Measurements from ENCODE around the gene PRCP.
"Not testable (repeated sequence)": the region's sequence is repeated elsewhere in the genome, so short reads cannot be mapped to it uniquely, and the experiment has no call there.

The PRCP gene

GRCh38 chr11:82930229-82930628 lies 30.0 kb upstream of the PRCP start:
- H3K79me2 ChIP-seq (ENCODE audit: control insufficient read depth, insufficient read depth, low read length), result no peaks in the 10 kb centered on the region
- H3K23ac ChIP-seq (ENCODE audit: low read length), result no peak overlapping the region
- H2BK15ac ChIP-seq (replicated peaks; ENCODE audit: low read depth), result no peak overlapping the region
- H4K5ac ChIP-seq (ENCODE audit: low read length), result no peak overlapping the region
- H3K4me3 ChIP-seq (ENCODE audit: low read length), result no peak overlapping the region
- no peak for DNase-seq
- no peak overlapping the region for H4K8ac ChIP-seq (ENCODE audit: low read depth, low read length)
- no peaks in the 10 kb centered on the region for H3K4me1 ChIP-seq (ENCODE audit: control insufficient read depth, low read depth, low read length)
- H3K9ac ChIP-seq (ENCODE audit: low read length), result no peak overlapping the region
- no peak overlapping the region for H3K4ac ChIP-seq (ENCODE audit: low read depth, low read length)
- no CpG with 5 or more reads among the region's 3 CpGs for WGBS (ENCODE audit: extremely low coverage, insufficient coverage, low lambda C conversion rate)
- H3K27ac ChIP-seq (ENCODE audit: low read depth, low read length), result no peak overlapping the region
- no peak overlapping the region for H3K18ac ChIP-seq (ENCODE audit: low read length)
- no peaks in the 10 kb centered on the region for H3K27me3 ChIP-seq (ENCODE audit: insufficient read depth, low read length, poor library complexity)
- no peaks in the 10 kb centered on the region for H3K36me3 ChIP-seq (ENCODE audit: control insufficient read depth, insufficient read depth, low read length)
- no peak overlapping the region for H3K4me2 ChIP-seq (ENCODE audit: low read length)
- no peak overlapping the region for H2BK5ac ChIP-seq (ENCODE audit: low read length)
- H2AK5ac ChIP-seq (ENCODE audit: low read length), result no peak overlapping the region
- H3K56ac ChIP-seq (ENCODE audit: low read length), result no peak overlapping the region
- no peak overlapping the region for H2BK120ac ChIP-seq (ENCODE audit: low read depth, low read length)
- H3K79me1 ChIP-seq (ENCODE audit: low read length), result no peaks in the 10 kb centered on the region

GRCh38 chr11:82929121-82929520 lies 28.9 kb upstream of the PRCP start:
- H2AK5ac ChIP-seq (ENCODE audit: low read length), result no peak overlapping the region
- no peak for DNase-seq
- H4K5ac ChIP-seq (ENCODE audit: low read length), result no peak overlapping the region
- H3K4me1 ChIP-seq (ENCODE audit: control insufficient read depth, low read depth, low read length), result no peaks in the 10 kb centered on the region
- no peak overlapping the region for H2BK15ac ChIP-seq (replicated peaks; ENCODE audit: low read depth)
- no peaks in the 10 kb centered on the region for H3K79me1 ChIP-seq (ENCODE audit: low read length)
- H3K18ac ChIP-seq (ENCODE audit: low read length), result no peak overlapping the region
- H3K36me3 ChIP-seq (ENCODE audit: control insufficient read depth, insufficient read depth, low read length), result no peaks in the 10 kb centered on the region
- no peaks in the 10 kb centered on the region for H3K79me2 ChIP-seq (ENCODE audit: control insufficient read depth, insufficient read depth, low read length)
- no peak overlapping the region for H3K23ac ChIP-seq (ENCODE audit: low read length)
- no peak overlapping the region for H4K8ac ChIP-seq (ENCODE audit: low read depth, low read length)
- no peak overlapping the region for H2BK5ac ChIP-seq (ENCODE audit: low read length)
- no peak overlapping the region for H3K4ac ChIP-seq (ENCODE audit: low read depth, low read length)
- H3K27ac ChIP-seq (ENCODE audit: low read depth, low read length), result no peak overlapping the region
- H3K9ac ChIP-seq (ENCODE audit: low read length), result no peak overlapping the region
- H3K4me3 ChIP-seq (ENCODE audit: low read length), result no peak overlapping the region
- H3K27me3 ChIP-seq (ENCODE audit: insufficient read depth, low read length, poor library complexity), result no peaks in the 10 kb centered on the region
- no peak overlapping the region for H2BK120ac ChIP-seq (ENCODE audit: low read depth, low read length)
- no peak overlapping the region for H3K56ac ChIP-seq (ENCODE audit: low read length)
- H3K4me2 ChIP-seq (ENCODE audit: low read length), result no peak overlapping the region
- no CpG with 5 or more reads among the region's 10 CpGs for WGBS (ENCODE audit: extremely low coverage, insufficient coverage, low lambda C conversion rate)

DNA sequence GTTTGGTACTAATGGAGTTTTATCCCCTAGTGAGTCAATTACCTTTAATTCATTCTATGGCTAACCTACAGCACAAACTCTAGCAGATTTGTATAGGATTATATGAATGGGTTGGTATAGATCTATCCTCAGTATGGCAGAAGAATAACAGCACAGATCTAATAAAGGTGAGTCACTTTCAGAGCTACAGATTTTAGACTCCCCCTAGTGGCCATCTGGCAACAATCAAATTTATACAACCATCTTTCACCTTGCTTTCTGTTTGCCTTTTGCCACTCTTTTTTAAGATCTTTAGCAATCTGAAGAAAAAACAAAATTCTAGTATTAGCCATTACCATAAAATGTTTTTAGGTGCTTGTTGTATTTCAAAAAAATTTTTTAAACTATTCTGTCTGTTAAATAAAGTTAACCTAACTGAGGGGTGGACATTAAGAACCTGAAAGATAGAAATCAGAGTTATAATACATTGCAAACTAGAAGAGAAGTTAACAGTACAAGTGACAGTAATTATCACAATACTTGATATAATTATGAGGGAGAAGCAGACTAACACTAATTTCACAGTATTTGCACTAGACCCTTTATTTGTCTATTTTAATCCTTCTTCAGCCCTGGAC lies 27.1 kb upstream of the PRCP start:
- Histone ChIP-seq H3K27ac (ENCODE audit: low read depth, low read length) (no peak overlapping the region), H3K9ac (ENCODE audit: low read length) (no peak overlapping the region), H3K4me3 (ENCODE audit: low read length) (no peak overlapping the region), H2AK5ac (ENCODE audit: low read length) (no peak overlapping the region), H4K8ac (ENCODE audit: low read depth, low read length) (no peak overlapping the region), H3K56ac (ENCODE audit: low read length) (no peak overlapping the region), H3K23ac (ENCODE audit: low read length) (no peak overlapping the region), H3K27me3 (ENCODE audit: insufficient read depth, low read length, poor library complexity) (no peaks in the 10 kb centered on the region), H3K79me2 (ENCODE audit: control insufficient read depth, insufficient read depth, low read length) (no peaks in the 10 kb centered on the region), H4K5ac (ENCODE audit: low read length) (no peak overlapping the region), H2BK15ac (replicated peaks; ENCODE audit: low read depth) (no peak overlapping the region), H3K4ac (ENCODE audit: low read depth, low read length) (no peak overlapping the region), H3K4me1 (ENCODE audit: control insufficient read depth, low read depth, low read length) (no peaks in the 10 kb centered on the region), H3K36me3 (ENCODE audit: control insufficient read depth, insufficient read depth, low read length) (no peaks in the 10 kb centered on the region), H3K79me1 (ENCODE audit: low read length) (no peaks in the 10 kb centered on the region), H3K18ac (ENCODE audit: low read length) (no peak overlapping the region), H3K4me2 (ENCODE audit: low read length) (no peak overlapping the region), H2BK120ac (ENCODE audit: low read depth, low read length) (no peak overlapping the region), H2BK5ac (ENCODE audit: low read length) (no peak overlapping the region)
- peak; percentile 54 for DNase-seq

DNA sequence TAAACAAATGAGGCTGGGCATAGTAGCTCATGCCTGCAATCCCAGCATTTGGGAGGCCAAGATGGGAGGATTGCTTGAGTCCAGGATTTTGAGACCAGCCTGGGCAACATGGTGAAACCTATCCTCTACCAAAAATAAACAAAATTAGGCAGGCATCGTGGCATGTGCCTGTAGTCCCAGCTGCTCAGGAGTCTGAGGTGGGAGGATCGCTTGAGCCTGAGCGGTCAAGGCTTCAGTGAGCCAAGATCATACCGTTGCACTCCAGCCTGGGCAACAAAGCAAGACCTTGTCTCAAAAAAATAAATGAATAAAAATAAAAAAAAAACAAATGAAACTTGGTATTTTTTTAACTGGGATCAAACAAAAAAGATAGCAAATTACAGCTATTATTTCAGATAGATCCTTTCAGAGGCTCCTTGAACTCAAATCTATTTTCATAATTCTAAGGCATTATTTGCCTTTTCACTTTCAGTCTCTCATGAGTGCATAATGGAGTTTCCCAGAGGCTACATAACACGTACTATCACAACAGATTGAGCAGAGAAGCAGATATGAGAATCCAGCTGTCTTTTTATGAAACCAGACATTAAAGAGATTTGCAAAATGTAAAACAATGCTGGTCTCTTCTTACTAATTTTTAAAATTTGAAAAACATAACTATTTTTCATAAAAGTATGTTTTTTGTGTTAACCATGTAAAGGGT lies 24.4 kb upstream of the PRCP start:
- H3K27me3 ChIP-seq (ENCODE audit: insufficient read depth, low read length, poor library complexity), result no peaks in the 10 kb centered on the region
- no peak overlapping the region for H2BK5ac ChIP-seq (ENCODE audit: low read length)
- H2BK15ac ChIP-seq (replicated peaks; ENCODE audit: low read depth), result no peak overlapping the region
- H4K5ac ChIP-seq (ENCODE audit: low read length), result no peak overlapping the region
- H3K18ac ChIP-seq (ENCODE audit: low read length), result no peak overlapping the region
- no peak overlapping the region for H3K23ac ChIP-seq (ENCODE audit: low read length)
- H3K9ac ChIP-seq (ENCODE audit: low read length), result no peak overlapping the region
- no peaks in the 10 kb centered on the region for H3K79me2 ChIP-seq (ENCODE audit: control insufficient read depth, insufficient read depth, low read length)
- H3K27ac ChIP-seq (ENCODE audit: low read depth, low read length), result no peak overlapping the region
- no peak overlapping the region for H3K4me2 ChIP-seq (ENCODE audit: low read length)
- H3K4me3 ChIP-seq (ENCODE audit: low read length), result no peak overlapping the region
- DNase-seq, result no peak
- no peaks in the 10 kb centered on the region for H3K79me1 ChIP-seq (ENCODE audit: low read length)
- no peak overlapping the region for H3K56ac ChIP-seq (ENCODE audit: low read length)
- H4K8ac ChIP-seq (ENCODE audit: low read depth, low read length), result no peak overlapping the region
- no peaks in the 10 kb centered on the region for H3K36me3 ChIP-seq (ENCODE audit: control insufficient read depth, insufficient read depth, low read length)
- H3K4me1 ChIP-seq (ENCODE audit: control insufficient read depth, low read depth, low read length), result no peaks in the 10 kb centered on the region
- no peak overlapping the region for H3K4ac ChIP-seq (ENCODE audit: low read depth, low read length)
- no peak overlapping the region for H2AK5ac ChIP-seq (ENCODE audit: low read length)
- WGBS (ENCODE audit: extremely low coverage, insufficient coverage, low lambda C conversion rate), result no CpG with 5 or more reads among the region's 5 CpGs
- H2BK120ac ChIP-seq (ENCODE audit: low read depth, low read length), result no peak overlapping the region

DNA sequence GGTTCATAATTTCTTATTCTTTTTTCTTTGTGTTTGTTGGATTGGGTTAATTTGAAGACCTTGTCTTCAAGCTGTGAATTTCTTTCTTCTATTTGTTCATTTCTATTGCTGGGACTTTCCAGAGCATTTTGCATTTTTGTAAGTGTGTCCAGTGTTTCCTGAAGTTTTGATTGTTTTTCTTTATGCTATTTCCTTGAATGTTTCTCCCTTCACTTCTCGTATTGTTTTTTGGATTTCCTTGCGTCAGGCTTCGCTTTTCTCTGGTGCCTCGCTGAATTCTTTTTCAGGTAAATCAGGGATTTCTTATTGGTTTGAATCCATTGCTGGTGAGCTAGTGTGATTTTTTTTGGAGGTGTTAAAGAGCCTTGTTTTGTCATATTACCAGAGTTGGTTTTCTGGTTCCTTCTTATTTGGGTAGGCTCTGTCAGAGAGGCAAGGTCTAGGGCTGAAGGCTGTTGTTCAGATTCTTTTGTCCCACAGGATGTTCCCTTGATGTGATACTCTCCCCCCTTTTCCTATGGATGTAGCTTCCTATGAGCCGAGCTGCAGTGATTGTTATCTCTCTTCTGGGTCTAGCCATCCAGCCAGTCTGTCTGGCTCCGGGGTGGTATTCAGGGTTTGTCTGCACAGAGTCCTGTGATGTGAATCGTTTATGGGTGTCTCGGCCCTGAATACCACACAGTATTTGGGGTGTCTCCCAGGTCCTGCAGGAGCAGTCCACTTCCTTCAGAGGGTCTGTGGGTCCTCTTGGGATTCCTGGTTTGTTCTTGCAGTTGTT lies 22.4 kb upstream of the PRCP start:
- not testable (repeated sequence) for H3K4me1 ChIP-seq (ENCODE audit: control insufficient read depth, low read depth, low read length); H2BK15ac ChIP-seq (replicated peaks; ENCODE audit: low read depth); H3K79me1 ChIP-seq (ENCODE audit: low read length); H2BK120ac ChIP-seq (ENCODE audit: low read depth, low read length); H3K56ac ChIP-seq (ENCODE audit: low read length); H3K27ac ChIP-seq (ENCODE audit: low read depth, low read length); H3K9ac ChIP-seq (ENCODE audit: low read length); H3K4me3 ChIP-seq (ENCODE audit: low read length); H4K5ac ChIP-seq (ENCODE audit: low read length); H2AK5ac ChIP-seq (ENCODE audit: low read length); H3K4ac ChIP-seq (ENCODE audit: low read depth, low read length); H2BK5ac ChIP-seq (ENCODE audit: low read length); H3K18ac ChIP-seq (ENCODE audit: low read length); H3K4me2 ChIP-seq (ENCODE audit: low read length); H4K8ac ChIP-seq (ENCODE audit: low read depth, low read length); H3K79me2 ChIP-seq (ENCODE audit: control insufficient read depth, insufficient read depth, low read length); H3K23ac ChIP-seq (ENCODE audit: low read length); DNase-seq; H3K27me3 ChIP-seq (ENCODE audit: insufficient read depth, low read length, poor library complexity); H3K36me3 ChIP-seq (ENCODE audit: control insufficient read depth, insufficient read depth, low read length)
- no CpG with 5 or more reads among the region's 8 CpGs for WGBS (ENCODE audit: extremely low coverage, insufficient coverage, low lambda C conversion rate)
